HepG2 (cell line): Measurements from ENCODE around the gene RAB22A.
"Not testable (repeated sequence)": the region's sequence is repeated elsewhere in the genome, so short reads cannot be mapped to it uniquely, and the experiment has no call there.

Source experiments
- FOXA1 ChIP-seq, 2 experiments: fragments of 450-650 bp in 1 of 2; sonication (generic) in 1 of 2; formaldehyde crosslinking in 1 of 2; IDR thresholded peaks; 2 replicates each; pipeline versions ENCODE4 v1.4.0 to v1.6.1; 2016 to 2020; ENCODE audit warnings: missing genetic modification reagents in 1 of 2
- JDP2 ChIP-seq: sonication (generic); formaldehyde crosslinking; IDR thresholded peaks from 2 replicates; pipeline ENCODE4 v1.8.1; 2022; ENCODE audit warnings: missing genetic modification reagents, borderline replicate concordance
- ZNF326 ChIP-seq: sonication (generic); formaldehyde crosslinking; IDR thresholded peaks from 2 replicates; pipeline ENCODE4 v1.4.0; 2020; ENCODE audit warnings: missing genetic modification reagents, borderline replicate concordance
- TF ChIP-seq, protein P1 (sequence below): sonication (generic); formaldehyde crosslinking; IDR thresholded peaks from 2 replicates; pipeline ENCODE4 v1.5.0; 2020; ENCODE audit warnings: mild to moderate bottlenecking, missing genetic modification reagents, moderate library complexity

DNA sequence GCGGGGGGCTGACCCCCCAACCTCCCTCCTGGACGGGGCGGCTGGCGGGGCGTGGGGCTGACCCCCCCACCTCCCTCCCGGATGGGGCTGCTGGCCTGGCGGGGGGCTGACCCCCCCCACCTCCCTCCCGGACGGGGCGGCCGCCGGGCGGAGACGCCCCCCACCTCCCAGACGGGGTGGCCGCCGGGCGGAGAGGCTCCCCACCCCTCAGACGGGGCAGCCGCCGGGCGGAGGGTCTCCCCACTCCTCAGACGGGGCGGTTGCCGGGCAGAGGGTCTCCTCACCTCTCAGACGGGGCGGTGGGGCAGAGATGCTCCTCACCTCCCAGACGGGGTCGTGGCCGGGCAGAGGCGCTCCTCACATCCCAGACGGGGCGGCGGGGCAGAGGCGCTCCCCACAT lies 104.7 kb downstream of the RAB22A start:
- not testable (repeated sequence) for TF ChIP-seq JDP2; ZNF326; FOXA1 (IDR thresholded peaks at IDR 0.05); FOXA1 (CRISPR knock-in tag; IDR thresholded peaks at IDR 0.05)
- TF ChIP-seq, protein P1, sequence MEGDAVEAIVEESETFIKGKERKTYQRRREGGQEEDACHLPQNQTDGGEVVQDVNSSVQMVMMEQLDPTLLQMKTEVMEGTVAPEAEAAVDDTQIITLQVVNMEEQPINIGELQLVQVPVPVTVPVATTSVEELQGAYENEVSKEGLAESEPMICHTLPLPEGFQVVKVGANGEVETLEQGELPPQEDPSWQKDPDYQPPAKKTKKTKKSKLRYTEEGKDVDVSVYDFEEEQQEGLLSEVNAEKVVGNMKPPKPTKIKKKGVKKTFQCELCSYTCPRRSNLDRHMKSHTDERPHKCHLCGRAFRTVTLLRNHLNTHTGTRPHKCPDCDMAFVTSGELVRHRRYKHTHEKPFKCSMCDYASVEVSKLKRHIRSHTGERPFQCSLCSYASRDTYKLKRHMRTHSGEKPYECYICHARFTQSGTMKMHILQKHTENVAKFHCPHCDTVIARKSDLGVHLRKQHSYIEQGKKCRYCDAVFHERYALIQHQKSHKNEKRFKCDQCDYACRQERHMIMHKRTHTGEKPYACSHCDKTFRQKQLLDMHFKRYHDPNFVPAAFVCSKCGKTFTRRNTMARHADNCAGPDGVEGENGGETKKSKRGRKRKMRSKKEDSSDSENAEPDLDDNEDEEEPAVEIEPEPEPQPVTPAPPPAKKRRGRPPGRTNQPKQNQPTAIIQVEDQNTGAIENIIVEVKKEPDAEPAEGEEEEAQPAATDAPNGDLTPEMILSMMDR (CRISPR knock-in tag): not testable (repeated sequence)
